Mammary epithelial cell (primary cell): ENCODE data around the gene LMO7.

Source experiments
- CTCF ChIP-seq, 2 donors: IDR thresholded peaks in 1 of 2; conservative IDR thresholded peaks in 1 of 2; 2 replicates each; pipeline ENCODE4 v1.5.1; 2011 to 2012; ENCODE audit warnings: inconsistent platforms in 2 of 2, low read length in 2 of 2, mild to moderate bottlenecking in 2 of 2, control low read depth in 1 of 2, low read depth in 1 of 2; ENCODE audit not compliant: insufficient read depth in 1 of 2; ENCODE audit errors: extremely low read depth in 1 of 2
- EZH2 ChIP-seq: IDR thresholded peaks from 2 replicates; pipeline ENCODE4 v1.6.1; 2012; ENCODE audit warnings: low read length, inconsistent platforms, borderline replicate concordance

GRCh38 chr13:75813323-75813722 is 177.2 kb downstream of the LMO7 start:
- TF ChIP-seq CTCF (conservative IDR thresholded peaks at IDR 0.05 in 1 of 2, IDR thresholded peaks at IDR 0.05 in 1 of 2; ENCODE audit: extremely low read depth in 1 of 2, insufficient read depth in 1 of 2, low read depth in 1 of 2, low read length in 2 of 2): no peak
- TF ChIP-seq EZH2: no peak
